GM12878 (cell line): ENCODE results near the gene ATF3. TPM values are rescaled to one million over a fixed set of nuclear protein-coding genes. Genes with fewer than 3 reads are reported as not detected.

Experiments
- ATAC-seq: fragments of 200-7000 bp; cut with Tn5 transposase; 3 replicates; pipeline ENCODE4 v1.9.1; 2020; ENCODE audit warnings: mild to moderate bottlenecking, moderate library complexity
- BruUV-seq: library from RNA; stranded (reverse); fragments of 400-500 nt; replicated peaks from 2 replicates; lab custom pipeline; 2021; lab: Mats Ljungman, UMichigan
- CTCF ChIA-PET: fragments of 300-600 bp; sonication (Branson Sonifier 250); formaldehyde crosslinking; extraction: SDS; loops from one replicate; lab custom pipeline; 2021; ENCODE audit warnings: inconsistent platforms; lab: Yijun Ruan, JAX
- POLR2A ChIA-PET: fragments of 350-600 bp; formaldehyde crosslinking; extraction: SDS; loops from one replicate; lab custom pipeline; 2021; ENCODE audit warnings: inconsistent platforms; lab: Charles Lee
- RAD21 ChIA-PET: fragments of 300-600 bp; sonication (Branson Sonifier 250); formaldehyde crosslinking; loops from one replicate; lab custom pipeline; 2023; ENCODE audit warnings: antibody characterized with exemption; ENCODE audit not compliant: unreplicated experiment; lab: Charles Lee
- SMC1A ChIA-PET: fragments of 300-600 bp; sonication (Branson Sonifier 250); formaldehyde crosslinking; loops from one replicate; lab custom pipeline; 2023; ENCODE audit not compliant: unreplicated experiment, uncharacterized antibody; lab: Charles Lee
- DNase-seq: peaks from one replicate; pipeline ENCODE4 v3.0.0-alpha.2; 2011; ENCODE audit warnings: low read depth, low spot score
- FAIRE-seq: peaks from 3 replicates; lab custom pipeline; 2011; peaks lifted over from hg19 to GRCh38; lab: Jason Lieb, UNC
- H2AFZ ChIP-seq: 2 replicates; pipeline ENCODE4 v1.6.0; 2011; ENCODE audit warnings: low read depth, low read length, control low read depth; ENCODE audit not compliant: control insufficient read depth
- H3K27ac ChIP-seq: 2 replicates; pipeline ENCODE4 v1.5.1; 2011; ENCODE audit warnings: control low read depth; ENCODE audit not compliant: control insufficient read depth, insufficient read depth
- H3K27me3 ChIP-seq, 2 experiments: replicated peaks in 1 of 2; 2 replicates each; pipeline versions ENCODE4 v1.6.0 to v1.6.1; 2011; ENCODE audit warnings: low read length in 1 of 2; ENCODE audit not compliant: control insufficient read depth in 2 of 2, insufficient read depth in 2 of 2
- H3K36me3 ChIP-seq, 2 experiments: 2 replicates each; pipeline ENCODE4 v1.5.1; 2011; ENCODE audit warnings: low read length in 1 of 2; ENCODE audit not compliant: control insufficient read depth in 2 of 2, insufficient read depth in 2 of 2
- H3K4me1 ChIP-seq: 2 replicates; pipeline ENCODE4 v1.6.1; 2011; ENCODE audit warnings: mild to moderate bottlenecking, low read length, moderate library complexity, mixed read lengths; ENCODE audit not compliant: control insufficient read depth, insufficient read depth
- H3K4me2 ChIP-seq: 2 replicates; pipeline ENCODE4 v1.6.0; 2011; ENCODE audit warnings: control low read depth; ENCODE audit not compliant: control insufficient read depth, insufficient read depth
- H3K4me3 ChIP-seq: fragments of 200-600 bp; sonication (generic); 2 replicates; pipeline ENCODE4 v1.5.1; 2016
- H3K79me2 ChIP-seq: 2 replicates; pipeline ENCODE4 v1.6.0; 2011; ENCODE audit warnings: low read length; ENCODE audit not compliant: control insufficient read depth, insufficient read depth
- H3K9ac ChIP-seq: 2 replicates; pipeline ENCODE4 v1.8.0; 2011; ENCODE audit warnings: low read length, control low read depth, mixed read lengths; ENCODE audit not compliant: control insufficient read depth, insufficient read depth
- H3K9me3 ChIP-seq: replicated peaks from 3 replicates; pipeline ENCODE4 v1.5.1; 2011; ENCODE audit warnings: mild to moderate bottlenecking, low read length; ENCODE audit not compliant: control insufficient read depth, insufficient read depth
- H4K20me1 ChIP-seq: 2 replicates; pipeline ENCODE4 v1.6.0; 2011; ENCODE audit not compliant: control insufficient read depth, insufficient read depth
- ASH2L ChIP-seq: fragments of 300-600, 200-600 bp; sonication (generic); IDR thresholded peaks from 2 replicates; pipeline ENCODE4 v1.6.1; 2017; ENCODE audit warnings: low read depth, mild to moderate bottlenecking, borderline replicate concordance
- HDGF ChIP-seq: fragments of 450-650 bp; IDR thresholded peaks from 2 replicates; pipeline ENCODE4 v1.6.1; 2016; ENCODE audit warnings: antibody characterized with exemption
- NFYB ChIP-seq: IDR thresholded peaks from 2 replicates; pipeline ENCODE4 v1.6.1; 2011; ENCODE audit warnings: low read depth, mild to moderate bottlenecking, low read length, improper control_type of control experiment, moderate library complexity; ENCODE audit not compliant: insufficient read depth
- RAD51 ChIP-seq: fragments of 450-650 bp; IDR thresholded peaks from 2 replicates; pipeline ENCODE4 v1.6.1; 2016; ENCODE audit warnings: moderate library complexity, mild to moderate bottlenecking, inconsistent platforms
- WRNIP1 ChIP-seq: IDR thresholded peaks from 2 replicates; pipeline ENCODE4 v1.6.1; 2011; ENCODE audit warnings: low read depth, low read length, improper control_type of control experiment, borderline replicate concordance
- WGBS: methylation state at CpG from one replicate; pipeline ENCODE4 v1.1.6; 2016; ENCODE audit warnings: low lambda C conversion rate; ENCODE audit not compliant: insufficient replicate concordance, insufficient coverage; ENCODE audit errors: missing lambda C conversion rate; 5-methylcytosine and 5-hydroxymethylcytosine counted together
- in situ Hi-C: fragments of 300-500 bp; cut with MboI; formaldehyde crosslinking; loops from 9 replicates; pipeline ENCODE4 v1.14.3; 2018; ENCODE audit warnings: mixed read lengths
- intact Hi-C: fragments of 100-400 bp; cut with micrococcal nuclease; formaldehyde crosslinking; loops from one replicate; pipeline ENCODE4 v1.14.2; 2022; ENCODE audit not compliant: unreplicated experiment
- polyA plus RNA-seq, 11 experiments: library from polyadenylated mRNA; depleted of rRNA in 4 of 11; unstranded in 6 of 11; stranded (reverse) in 5 of 11; fragments of >200 nt; fragmentation: Nextera tagmentation in 4 of 11; fragmentation: Illumina TruSeq in 1 of 11; extraction: Ambion mirVana in 4 of 11; extraction: Trizol in 1 of 11; gene quantifications; 1 replicate in 1 of 11; 2 replicates in 10 of 11; pipeline versions ENCODE4 v1.2.1 to v1.2.3, GENCODE V29; 2011 to 2016; ENCODE audit warnings: inconsistent platforms in 2 of 11, missing spikeins in 2 of 11, low read depth in 1 of 11
- total RNA-seq, 4 experiments: library from RNA; depleted of rRNA in 3 of 4; stranded (reverse); fragments of >200 nt in 3 of 4; fragmentation: Illumina TruSeq in 1 of 4; extraction: Trizol in 1 of 4; gene quantifications; 2 replicates each; pipeline versions ENCODE4 v1.2.1 to v1.2.3, GENCODE V29; 2013 to 2021
- TF ChIP-seq, protein P1 (sequence below): IDR thresholded peaks from 2 replicates; pipeline ENCODE4 v1.6.1; 2012; ENCODE audit warnings: improper control_type of control experiment, low read depth, low read length; ENCODE audit not compliant: insufficient replicate concordance
- TF ChIP-seq, protein P2 (sequence below): fragments of 450-650 bp; IDR thresholded peaks from 2 replicates; pipeline ENCODE4 v1.6.1; 2014; ENCODE audit warnings: mild to moderate bottlenecking
- TF ChIP-seq, protein P3 (sequence below): IDR thresholded peaks from 2 replicates; pipeline ENCODE4 v1.6.1; 2011; ENCODE audit warnings: borderline replicate concordance, low read depth, mild to moderate bottlenecking, moderate library complexity, mixed read lengths, low read length; ENCODE audit not compliant: insufficient read depth; ENCODE audit errors: extremely low read length
- TF ChIP-seq, protein P4 (sequence below): fragments of 450-650 bp; formaldehyde crosslinking; IDR thresholded peaks from 2 replicates; pipeline ENCODE4 v1.4.0; 2020; ENCODE audit warnings: mild to moderate bottlenecking, moderate library complexity
- TF ChIP-seq, protein P5 (sequence below): fragments of 150-350 bp; IDR thresholded peaks from 2 replicates; pipeline ENCODE4 v1.6.1; 2014; ENCODE audit warnings: mild to moderate bottlenecking, low read depth, low read length

ATF3 gene
- total and polyA plus RNA-seq, 10 of the 15 experiments (the other 5 are each of a cell fraction or from before 2014, with no cell fraction given), result 3.0 to 13.9 (median 8.3) TPM

DNA sequence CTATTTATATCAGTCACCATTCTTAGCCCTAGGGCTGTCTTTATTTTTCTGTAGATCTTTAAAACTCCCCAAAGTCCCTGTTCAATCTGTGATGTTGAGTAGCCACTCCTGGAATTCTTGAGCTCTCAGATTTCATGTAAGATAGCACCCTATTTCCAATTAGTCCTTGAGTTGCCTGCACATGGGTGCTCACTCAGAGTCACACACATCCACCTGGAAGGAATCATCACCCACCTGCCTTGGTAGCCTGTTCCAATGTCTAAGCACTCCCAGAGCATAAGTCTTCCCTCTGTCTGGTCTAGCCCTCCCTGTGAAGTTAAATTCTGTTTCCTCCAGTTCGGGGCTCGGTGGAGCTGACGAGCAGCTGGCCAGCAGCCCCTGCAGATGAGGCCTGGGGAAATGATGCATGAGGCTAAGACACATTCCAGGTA lies 14.7 kb upstream of the ATF3 start:
- POLR2A ChIA-PET, result interaction anchor here (0.7 to 0.8 kb wide), 3 partner anchors 20 to 27 kb away, joined by 4 to 5 read pairs (median 4); no protein-coding TSS in a partner anchor
- Histone ChIP-seq H3K4me2 (no peak overlapping the region), H3K9ac (no peak overlapping the region), H4K20me1 (no peaks in the 10 kb centered on the region), H3K36me3 (no peaks in the 10 kb centered on the region), H3K4me1 (peaks cover 17% of the 10 kb centered on the region), H2AFZ (no peak overlapping the region), H3K9me3 (no peaks in the 10 kb centered on the region), H3K27me3 (no peaks in the 10 kb centered on the region), H3K79me2 (no peaks in the 10 kb centered on the region), H3K27ac (no peak overlapping the region), H3K4me3 (no peak overlapping the region)
- WGBS, result 94% methylated on average over 3 of the region's 3 CpGs
- intact Hi-C loops (no loop called here), in situ Hi-C loops (no loop called here)
- no peak for FAIRE-seq
- CTCF ChIA-PET, result interaction anchor here (0.6 to 1.5 kb wide), 7 partner anchors 17 to 558 kb away, joined by 3 to 6 read pairs (median 3); partner anchors contain the start of genes DTL and INTS7
- no TSS peak for BruUV-seq
- SMC1A ChIA-PET, result interaction anchor here (0.7 to 2.3 kb wide), 5 partner anchors 10 to 190 kb away, joined by 3 to 12 read pairs (median 5); no protein-coding TSS in a partner anchor
- no peak for DNase-seq
- ATAC-seq, result no peak
- RAD21 ChIA-PET, result interaction anchor here (0.8 to 2.1 kb wide), 3 partner anchors 27 to 105 kb away, joined by 3 to 9 read pairs (median 3); no protein-coding TSS in a partner anchor
- TF ChIP-seq, protein P1, sequence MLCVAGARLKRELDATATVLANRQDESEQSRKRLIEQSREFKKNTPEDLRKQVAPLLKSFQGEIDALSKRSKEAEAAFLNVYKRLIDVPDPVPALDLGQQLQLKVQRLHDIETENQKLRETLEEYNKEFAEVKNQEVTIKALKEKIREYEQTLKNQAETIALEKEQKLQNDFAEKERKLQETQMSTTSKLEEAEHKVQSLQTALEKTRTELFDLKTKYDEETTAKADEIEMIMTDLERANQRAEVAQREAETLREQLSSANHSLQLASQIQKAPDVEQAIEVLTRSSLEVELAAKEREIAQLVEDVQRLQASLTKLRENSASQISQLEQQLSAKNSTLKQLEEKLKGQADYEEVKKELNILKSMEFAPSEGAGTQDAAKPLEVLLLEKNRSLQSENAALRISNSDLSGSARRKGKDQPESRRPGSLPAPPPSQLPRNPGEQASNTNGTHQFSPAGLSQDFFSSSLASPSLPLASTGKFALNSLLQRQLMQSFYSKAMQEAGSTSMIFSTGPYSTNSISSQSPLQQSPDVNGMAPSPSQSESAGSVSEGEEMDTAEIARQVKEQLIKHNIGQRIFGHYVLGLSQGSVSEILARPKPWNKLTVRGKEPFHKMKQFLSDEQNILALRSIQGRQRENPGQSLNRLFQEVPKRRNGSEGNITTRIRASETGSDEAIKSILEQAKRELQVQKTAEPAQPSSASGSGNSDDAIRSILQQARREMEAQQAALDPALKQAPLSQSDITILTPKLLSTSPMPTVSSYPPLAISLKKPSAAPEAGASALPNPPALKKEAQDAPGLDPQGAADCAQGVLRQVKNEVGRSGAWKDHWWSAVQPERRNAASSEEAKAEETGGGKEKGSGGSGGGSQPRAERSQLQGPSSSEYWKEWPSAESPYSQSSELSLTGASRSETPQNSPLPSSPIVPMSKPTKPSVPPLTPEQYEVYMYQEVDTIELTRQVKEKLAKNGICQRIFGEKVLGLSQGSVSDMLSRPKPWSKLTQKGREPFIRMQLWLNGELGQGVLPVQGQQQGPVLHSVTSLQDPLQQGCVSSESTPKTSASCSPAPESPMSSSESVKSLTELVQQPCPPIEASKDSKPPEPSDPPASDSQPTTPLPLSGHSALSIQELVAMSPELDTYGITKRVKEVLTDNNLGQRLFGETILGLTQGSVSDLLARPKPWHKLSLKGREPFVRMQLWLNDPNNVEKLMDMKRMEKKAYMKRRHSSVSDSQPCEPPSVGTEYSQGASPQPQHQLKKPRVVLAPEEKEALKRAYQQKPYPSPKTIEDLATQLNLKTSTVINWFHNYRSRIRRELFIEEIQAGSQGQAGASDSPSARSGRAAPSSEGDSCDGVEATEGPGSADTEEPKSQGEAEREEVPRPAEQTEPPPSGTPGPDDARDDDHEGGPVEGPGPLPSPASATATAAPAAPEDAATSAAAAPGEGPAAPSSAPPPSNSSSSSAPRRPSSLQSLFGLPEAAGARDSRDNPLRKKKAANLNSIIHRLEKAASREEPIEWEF, result no peak
- TF ChIP-seq RAD51, result no peak
- TF ChIP-seq, protein P2, sequence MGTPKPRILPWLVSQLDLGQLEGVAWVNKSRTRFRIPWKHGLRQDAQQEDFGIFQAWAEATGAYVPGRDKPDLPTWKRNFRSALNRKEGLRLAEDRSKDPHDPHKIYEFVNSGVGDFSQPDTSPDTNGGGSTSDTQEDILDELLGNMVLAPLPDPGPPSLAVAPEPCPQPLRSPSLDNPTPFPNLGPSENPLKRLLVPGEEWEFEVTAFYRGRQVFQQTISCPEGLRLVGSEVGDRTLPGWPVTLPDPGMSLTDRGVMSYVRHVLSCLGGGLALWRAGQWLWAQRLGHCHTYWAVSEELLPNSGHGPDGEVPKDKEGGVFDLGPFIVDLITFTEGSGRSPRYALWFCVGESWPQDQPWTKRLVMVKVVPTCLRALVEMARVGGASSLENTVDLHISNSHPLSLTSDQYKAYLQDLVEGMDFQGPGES, result no peak
- TF ChIP-seq WRNIP1, result no peak
- TF ChIP-seq NFYB, result no peak
- TF ChIP-seq, protein P3, sequence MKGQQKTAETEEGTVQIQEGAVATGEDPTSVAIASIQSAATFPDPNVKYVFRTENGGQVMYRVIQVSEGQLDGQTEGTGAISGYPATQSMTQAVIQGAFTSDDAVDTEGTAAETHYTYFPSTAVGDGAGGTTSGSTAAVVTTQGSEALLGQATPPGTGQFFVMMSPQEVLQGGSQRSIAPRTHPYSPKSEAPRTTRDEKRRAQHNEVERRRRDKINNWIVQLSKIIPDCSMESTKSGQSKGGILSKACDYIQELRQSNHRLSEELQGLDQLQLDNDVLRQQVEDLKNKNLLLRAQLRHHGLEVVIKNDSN, result no peak
- TF ChIP-seq, protein P4, sequence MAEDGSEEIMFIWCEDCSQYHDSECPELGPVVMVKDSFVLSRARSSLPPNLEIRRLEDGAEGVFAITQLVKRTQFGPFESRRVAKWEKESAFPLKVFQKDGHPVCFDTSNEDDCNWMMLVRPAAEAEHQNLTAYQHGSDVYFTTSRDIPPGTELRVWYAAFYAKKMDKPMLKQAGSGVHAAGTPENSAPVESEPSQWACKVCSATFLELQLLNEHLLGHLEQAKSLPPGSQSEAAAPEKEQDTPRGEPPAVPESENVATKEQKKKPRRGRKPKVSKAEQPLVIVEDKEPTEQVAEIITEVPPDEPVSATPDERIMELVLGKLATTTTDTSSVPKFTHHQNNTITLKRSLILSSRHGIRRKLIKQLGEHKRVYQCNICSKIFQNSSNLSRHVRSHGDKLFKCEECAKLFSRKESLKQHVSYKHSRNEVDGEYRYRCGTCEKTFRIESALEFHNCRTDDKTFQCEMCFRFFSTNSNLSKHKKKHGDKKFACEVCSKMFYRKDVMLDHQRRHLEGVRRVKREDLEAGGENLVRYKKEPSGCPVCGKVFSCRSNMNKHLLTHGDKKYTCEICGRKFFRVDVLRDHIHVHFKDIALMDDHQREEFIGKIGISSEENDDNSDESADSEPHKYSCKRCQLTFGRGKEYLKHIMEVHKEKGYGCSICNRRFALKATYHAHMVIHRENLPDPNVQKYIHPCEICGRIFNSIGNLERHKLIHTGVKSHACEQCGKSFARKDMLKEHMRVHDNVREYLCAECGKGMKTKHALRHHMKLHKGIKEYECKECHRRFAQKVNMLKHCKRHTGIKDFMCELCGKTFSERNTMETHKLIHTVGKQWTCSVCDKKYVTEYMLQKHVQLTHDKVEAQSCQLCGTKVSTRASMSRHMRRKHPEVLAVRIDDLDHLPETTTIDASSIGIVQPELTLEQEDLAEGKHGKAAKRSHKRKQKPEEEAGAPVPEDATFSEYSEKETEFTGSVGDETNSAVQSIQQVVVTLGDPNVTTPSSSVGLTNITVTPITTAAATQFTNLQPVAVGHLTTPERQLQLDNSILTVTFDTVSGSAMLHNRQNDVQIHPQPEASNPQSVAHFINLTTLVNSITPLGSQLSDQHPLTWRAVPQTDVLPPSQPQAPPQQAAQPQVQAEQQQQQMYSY, result no peak
- no peak for TF ChIP-seq HDGF
- TF ChIP-seq ASH2L, result no peak
- TF ChIP-seq, protein P5, sequence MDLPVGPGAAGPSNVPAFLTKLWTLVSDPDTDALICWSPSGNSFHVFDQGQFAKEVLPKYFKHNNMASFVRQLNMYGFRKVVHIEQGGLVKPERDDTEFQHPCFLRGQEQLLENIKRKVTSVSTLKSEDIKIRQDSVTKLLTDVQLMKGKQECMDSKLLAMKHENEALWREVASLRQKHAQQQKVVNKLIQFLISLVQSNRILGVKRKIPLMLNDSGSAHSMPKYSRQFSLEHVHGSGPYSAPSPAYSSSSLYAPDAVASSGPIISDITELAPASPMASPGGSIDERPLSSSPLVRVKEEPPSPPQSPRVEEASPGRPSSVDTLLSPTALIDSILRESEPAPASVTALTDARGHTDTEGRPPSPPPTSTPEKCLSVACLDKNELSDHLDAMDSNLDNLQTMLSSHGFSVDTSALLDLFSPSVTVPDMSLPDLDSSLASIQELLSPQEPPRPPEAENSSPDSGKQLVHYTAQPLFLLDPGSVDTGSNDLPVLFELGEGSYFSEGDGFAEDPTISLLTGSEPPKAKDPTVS, result no peak
